H1 (cell line): ENCODE data around the gene RABGAP1. TPM values are rescaled to one million over a fixed set of nuclear protein-coding genes. Genes with fewer than 3 reads are reported as not detected.

Experiments used
- CTCF ChIA-PET: fragments of 300-600 bp; sonication (Branson Sonifier 250); formaldehyde crosslinking; loops from one replicate; lab custom pipeline; 2021; ENCODE audit not compliant: partially characterized antibody; lab: Charles Lee
- POLR2A ChIA-PET: fragments of 300-600 bp; sonication (Branson Sonifier 250); formaldehyde crosslinking; loops from one replicate; lab custom pipeline; 2021; ENCODE audit warnings: inconsistent platforms; ENCODE audit not compliant: partially characterized antibody; lab: Charles Lee
- DNase-seq, 2 experiments: peaks; one replicate each; pipeline versions ENCODE4 v3.0.0 to v3.0.0-alpha.2; 2010 to 2022; ENCODE audit warnings: low spot score in 2 of 2, low read depth in 1 of 2, mixed read lengths in 1 of 2
- FAIRE-seq: peaks from 2 replicates; lab custom pipeline; 2011; peaks lifted over from hg19 to GRCh38; lab: Jason Lieb, UNC
- H2AFZ ChIP-seq: 2 replicates; pipeline ENCODE4 v1.8.1; 2012; ENCODE audit warnings: low read length, inconsistent platforms
- H2AK5ac ChIP-seq: 2 replicates; pipeline ENCODE4 v1.6.1; 2013; ENCODE audit warnings: low read depth, low read length
- H2BK120ac ChIP-seq: replicated peaks from 2 replicates; pipeline ENCODE3; 2013; ENCODE audit warnings: low read depth, low read length, inconsistent platforms
- H2BK12ac ChIP-seq: 2 replicates; pipeline ENCODE4 v1.6.1; 2013; ENCODE audit warnings: low read depth, low read length
- H2BK15ac ChIP-seq: 2 replicates; pipeline ENCODE4 v1.6.1; 2013; ENCODE audit warnings: low read length
- H2BK20ac ChIP-seq: 2 replicates; pipeline ENCODE4 v1.6.1; 2013; ENCODE audit warnings: low read length
- H2BK5ac ChIP-seq: 2 replicates; pipeline ENCODE4 v1.6.1; 2013; ENCODE audit warnings: low read depth, low read length
- H3K14ac ChIP-seq: 2 replicates; pipeline ENCODE4 v1.6.1; 2013; ENCODE audit warnings: inconsistent platforms; ENCODE audit not compliant: insufficient read length
- H3K18ac ChIP-seq: 2 replicates; pipeline ENCODE4 v1.6.1; 2013; ENCODE audit warnings: low read length; ENCODE audit errors: extremely low read depth
- H3K23ac ChIP-seq: 2 replicates; pipeline ENCODE4 v1.6.1; 2013; ENCODE audit warnings: inconsistent platforms; ENCODE audit not compliant: insufficient read length
- H3K23me2 ChIP-seq: 2 replicates; pipeline ENCODE4 v1.6.1; 2013; ENCODE audit warnings: low read depth, low read length
- H3K27ac ChIP-seq: 2 replicates; pipeline ENCODE4 v1.6.1; 2011; ENCODE audit warnings: low read depth, low read length, inconsistent platforms
- H3K27me3 ChIP-seq, 4 experiments: replicated peaks in 1 of 4; 1 replicate in 1 of 4; 2 replicates in 3 of 4; pipeline versions ENCODE4 v1.6.1 to v1.8.1; 2011 to 2013; ENCODE audit warnings: low read length in 3 of 4, mild to moderate bottlenecking in 3 of 4, inconsistent platforms in 2 of 4, mixed read lengths in 2 of 4, moderate library complexity in 1 of 4; ENCODE audit not compliant: control insufficient read depth in 3 of 4, insufficient read depth in 3 of 4; ENCODE audit errors: extremely low read depth in 1 of 4
- H3K36me3 ChIP-seq, 4 experiments: 2 replicates each; pipeline versions ENCODE4 v1.6.1 to v1.8.1; 2011 to 2013; ENCODE audit warnings: mild to moderate bottlenecking in 4 of 4, low read length in 3 of 4, moderate library complexity in 2 of 4, control low read depth in 1 of 4, inconsistent platforms in 1 of 4; ENCODE audit not compliant: insufficient read depth in 4 of 4, control insufficient read depth in 2 of 4
- H3K4ac ChIP-seq: replicated peaks from 2 replicates; pipeline ENCODE3; 2013; ENCODE audit warnings: low read length, low read depth, mixed read lengths, inconsistent platforms; ENCODE audit not compliant: insufficient read length
- H3K4me1 ChIP-seq, 4 experiments: replicated peaks in 1 of 4; 1 replicate in 1 of 4; 2 replicates in 3 of 4; pipeline versions ENCODE4 v1.6.1 to v1.8.1; 2011 to 2013; ENCODE audit warnings: low read length in 3 of 4, inconsistent platforms in 2 of 4, mixed read lengths in 1 of 4; ENCODE audit not compliant: insufficient read depth in 4 of 4, control insufficient read depth in 3 of 4
- H3K4me2 ChIP-seq, 2 experiments: 2 replicates each; pipeline versions ENCODE4 v1.6.1 to v1.8.1; 2011 to 2013; ENCODE audit warnings: low read depth in 2 of 2, low read length in 2 of 2, control low read depth in 1 of 2, inconsistent platforms in 1 of 2, mild to moderate bottlenecking in 1 of 2; ENCODE audit not compliant: insufficient read depth in 1 of 2
- H3K4me3 ChIP-seq, 4 experiments: fragments of 200-600, 300-600 bp in 1 of 4; sonication (generic), shearing (Covaris generic), sonication (Bioruptor Twin) in 1 of 4; 2 replicates each; pipeline versions ENCODE4 v1.5.1 to v1.8.1; 2011 to 2016; ENCODE audit warnings: low read length in 4 of 4, low read depth in 3 of 4, control low read depth in 2 of 4, inconsistent platforms in 2 of 4, mild to moderate bottlenecking in 2 of 4, mixed read lengths in 1 of 4, moderate library complexity in 1 of 4; ENCODE audit not compliant: insufficient read depth in 2 of 4; ENCODE audit errors: extremely low read depth in 1 of 4
- H3K56ac ChIP-seq: replicated peaks from 2 replicates; pipeline ENCODE3; 2013; ENCODE audit warnings: low read depth, mild to moderate bottlenecking, mixed read lengths, low read length, inconsistent platforms; ENCODE audit not compliant: insufficient read length
- H3K79me1 ChIP-seq: 2 replicates; pipeline ENCODE4 v1.6.1; 2013; ENCODE audit warnings: low read depth, low read length, control low read depth
- H3K79me2 ChIP-seq, 2 experiments: 2 replicates each; pipeline versions ENCODE4 v1.6.1 to v1.8.1; 2012 to 2013; ENCODE audit warnings: low read length in 2 of 2, mild to moderate bottlenecking in 2 of 2, inconsistent platforms in 1 of 2; ENCODE audit not compliant: insufficient read depth in 2 of 2, control insufficient read depth in 1 of 2
- H3K9ac ChIP-seq, 4 experiments: replicated peaks in 1 of 4; 1 replicate in 1 of 4; 2 replicates in 3 of 4; pipeline versions ENCODE4 v1.6.1 to v1.8.1; 2011 to 2013; ENCODE audit warnings: low read depth in 3 of 4, low read length in 3 of 4, control low read depth in 2 of 4, mild to moderate bottlenecking in 2 of 4, moderate library complexity in 2 of 4, inconsistent platforms in 1 of 4; ENCODE audit errors: extremely low read depth in 1 of 4
- H3K9me3 ChIP-seq, 2 experiments: 2 replicates each; pipeline versions ENCODE4 v1.6.1 to v1.8.1; 2012 to 2013; ENCODE audit warnings: mild to moderate bottlenecking in 2 of 2, moderate library complexity in 2 of 2, control low read depth in 1 of 2, inconsistent platforms in 1 of 2, low read depth in 1 of 2, low read length in 1 of 2, mixed read lengths in 1 of 2; ENCODE audit not compliant: insufficient read depth in 2 of 2
- H4K20me1 ChIP-seq, 2 experiments: replicated peaks in 1 of 2; 2 replicates each; pipeline versions ENCODE3 to v1.8.1; 2011 to 2013; ENCODE audit warnings: inconsistent platforms in 2 of 2, low read length in 2 of 2, mild to moderate bottlenecking in 1 of 2; ENCODE audit not compliant: insufficient read depth in 2 of 2, control insufficient read depth in 1 of 2
- H4K5ac ChIP-seq: 2 replicates; pipeline ENCODE4 v1.6.1; 2013; ENCODE audit warnings: low read length, low read depth, mixed read lengths, inconsistent platforms; ENCODE audit not compliant: insufficient read length
- H4K8ac ChIP-seq: 2 replicates; pipeline ENCODE4 v1.8.0; 2013; ENCODE audit warnings: mild to moderate bottlenecking, moderate library complexity, low read length, inconsistent platforms; ENCODE audit not compliant: insufficient read depth; ENCODE audit errors: extremely low read depth
- H4K91ac ChIP-seq: replicated peaks from 2 replicates; pipeline ENCODE3; 2013; ENCODE audit warnings: low read length, mixed read lengths, inconsistent platforms; ENCODE audit not compliant: insufficient read length
- FOSL1 ChIP-seq: IDR thresholded peaks from 2 replicates; pipeline ENCODE4 v1.6.1; 2011; ENCODE audit warnings: mild to moderate bottlenecking, low read depth, low read length, moderate library complexity; ENCODE audit not compliant: insufficient read depth
- NRF1 ChIP-seq: IDR thresholded peaks from 2 replicates; pipeline ENCODE4 v1.6.1; 2011; ENCODE audit warnings: mild to moderate bottlenecking, low read depth, low read length, improper control_type of control experiment
- RBBP5 ChIP-seq: IDR thresholded peaks from 2 replicates; pipeline ENCODE4 v1.7.1; 2012; ENCODE audit warnings: low read depth, mild to moderate bottlenecking, inconsistent platforms, low read length, moderate library complexity, borderline replicate concordance
- SAP30 ChIP-seq: fragments of 300-600 bp; sonication (generic); IDR thresholded peaks from 2 replicates; pipeline ENCODE4 v1.7.1; 2012; ENCODE audit warnings: low read length, moderate library complexity, mild to moderate bottlenecking, inconsistent platforms; ENCODE audit not compliant: insufficient read depth, insufficient replicate concordance
- SRF ChIP-seq: IDR thresholded peaks from 2 replicates; pipeline ENCODE4 v1.6.1; 2011; ENCODE audit warnings: mild to moderate bottlenecking, low read depth, low read length, moderate library complexity
- WGBS, 2 experiments: shearing (Covaris generic) in 1 of 2; methylation state at CpG; one replicate each; pipeline versions ENCODE4 v1.1.6 to v1.1.7; 2013 to 2015; ENCODE audit warnings: low lambda C conversion rate in 2 of 2, mixed read lengths in 2 of 2, inconsistent platforms in 1 of 2, low coverage in 1 of 2, missing lambda C conversion rate in 1 of 2; ENCODE audit not compliant: insufficient replicate concordance in 2 of 2, insufficient coverage in 1 of 2, insufficient read length in 1 of 2; ENCODE audit errors: extremely low coverage in 1 of 2, missing lambda C conversion rate in 1 of 2; 5-methylcytosine and 5-hydroxymethylcytosine counted together
- polyA plus RNA-seq, 7 experiments: library from polyadenylated mRNA; depleted of rRNA in 3 of 7; stranded (reverse) in 5 of 7; unstranded in 2 of 7; fragments of >200 nt in 5 of 7; fragments of 200-250 nt in 2 of 7; gene quantifications; 1 replicate in 5 of 7; 2 replicates in 1 of 7; 4 replicates in 1 of 7; pipeline versions ENCODE4 v1.2.1 to v1.2.3, GENCODE V29; 2011 to 2013; ENCODE audit warnings: missing spikeins in 2 of 7, mixed read lengths in 2 of 7
- total RNA-seq: library from RNA; stranded (reverse); fragmentation: NEBNext Ultra II Directional; extraction: Animal tissue kit (Norgen Biotek cat#: 25700); gene quantifications from 2 replicates; pipeline ENCODE4 v1.2.1, GENCODE V29; 2021
- TF ChIP-seq, protein P1 (sequence below): IDR thresholded peaks from 2 replicates; pipeline ENCODE4 v1.6.1; 2011; ENCODE audit warnings: low read depth, mild to moderate bottlenecking, low read length; ENCODE audit not compliant: insufficient read depth
- TF ChIP-seq, protein P2 (sequence below): IDR thresholded peaks from 2 replicates; pipeline ENCODE4 v1.6.1; 2012; ENCODE audit warnings: inconsistent platforms

The RABGAP1 gene
- total and polyA plus RNA-seq, 2 of the 8 experiments (the other 6 are each of a cell fraction or from before 2014, with no cell fraction given) = 15.7 to 38.3 TPM

DNA sequence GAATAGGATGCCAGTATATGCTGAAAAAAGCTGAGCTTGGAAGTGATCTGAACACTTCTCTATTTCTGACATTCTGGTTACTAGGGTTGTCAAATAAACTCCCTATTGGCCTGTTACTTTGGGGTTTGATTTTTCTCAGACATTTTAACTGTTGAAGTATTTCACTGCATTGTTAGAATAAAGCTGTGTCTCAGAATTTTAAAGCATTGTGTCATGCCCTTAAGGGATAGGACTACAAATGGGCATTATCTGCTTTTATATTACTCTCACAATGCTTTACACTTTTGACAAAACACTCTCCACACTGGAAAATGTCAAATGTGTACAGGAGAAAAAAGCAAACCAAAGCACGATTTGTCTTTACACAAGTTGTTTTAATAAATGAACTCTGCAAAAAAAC is 75.8 kb downstream of the RABGAP1 start:
- H3K79me2 ChIP-seq = no peaks in the 10 kb centered on the region
- no peak for TF ChIP-seq RBBP5
- no peak for TF ChIP-seq SAP30
- TF ChIP-seq, protein P1, sequence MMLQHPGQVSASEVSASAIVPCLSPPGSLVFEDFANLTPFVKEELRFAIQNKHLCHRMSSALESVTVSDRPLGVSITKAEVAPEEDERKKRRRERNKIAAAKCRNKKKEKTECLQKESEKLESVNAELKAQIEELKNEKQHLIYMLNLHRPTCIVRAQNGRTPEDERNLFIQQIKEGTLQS = no peak
- TF ChIP-seq SRF = no peak
- TF ChIP-seq, protein P2, sequence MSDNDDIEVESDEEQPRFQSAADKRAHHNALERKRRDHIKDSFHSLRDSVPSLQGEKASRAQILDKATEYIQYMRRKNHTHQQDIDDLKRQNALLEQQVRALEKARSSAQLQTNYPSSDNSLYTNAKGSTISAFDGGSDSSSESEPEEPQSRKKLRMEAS = no peak
- no peak for TF ChIP-seq FOSL1
- TF ChIP-seq NRF1 = no peak
- no peaks in the 10 kb centered on the region for H4K20me1 ChIP-seq
- H3K18ac ChIP-seq = no peak overlapping the region
- no peaks in the 10 kb centered on the region for H3K9me3 ChIP-seq
- H2BK12ac ChIP-seq = no peak overlapping the region
- H2BK20ac ChIP-seq = no peak overlapping the region
- peaks cover 4 to 74% (median 21%) of the 10 kb centered on the region in 4 experiments; a peak in 5 of 8 replicates for H3K36me3 ChIP-seq
- H3K4ac ChIP-seq = no peak overlapping the region
- H3K56ac ChIP-seq = no peak overlapping the region
- no peaks in the 10 kb centered on the region for H3K23me2 ChIP-seq
- no peak overlapping the region for H4K5ac ChIP-seq
- no peak overlapping the region for H2AFZ ChIP-seq
- no peak overlapping the region for H3K27ac ChIP-seq
- no peak overlapping the region for H3K23ac ChIP-seq
- no peak overlapping the region for H2BK120ac ChIP-seq
- no peak overlapping the region for H3K14ac ChIP-seq
- no peaks in the 10 kb centered on the region for H3K79me1 ChIP-seq
- no peak overlapping the region for H4K8ac ChIP-seq
- no peak overlapping the region for H3K4me2 ChIP-seq
- 88% methylated on average over 1 of the region's 1 CpG; no CpG with 5 or more reads in 1 of the 2 experiments for WGBS, 2 experiments
- CTCF ChIA-PET = no interaction called here
- H3K27me3 ChIP-seq = no peaks in the 10 kb centered on the region
- DNase-seq = no peak
- FAIRE-seq = no peak
- no peak overlapping the region for H3K4me3 ChIP-seq
- H2BK5ac ChIP-seq = no peak overlapping the region
- H3K9ac ChIP-seq = no peak overlapping the region
- H4K91ac ChIP-seq = no peak overlapping the region
- H2BK15ac ChIP-seq = no peak overlapping the region
- no peaks in the 10 kb centered on the region for H3K4me1 ChIP-seq
- no peak overlapping the region for H2AK5ac ChIP-seq
- POLR2A ChIA-PET = no interaction called here
